Breast epithelium (tissue), 4 donors: ENCODE data around the gene SLC12A7. TPM values are rescaled to one million over a fixed set of nuclear protein-coding genes. Genes with fewer than 3 reads are reported as not detected.

Experiments used
- DNase-seq, 2 donors: peaks; one replicate each; pipeline ENCODE4 v3.0.0-alpha.2; 2019; ENCODE audit warnings: low spot score in 2 of 2
- H3K27ac ChIP-seq, 2 donors: fragments of 200-600 bp; sonication (generic) in 1 of 2; one replicate each; pipeline ENCODE4 v1.5.1; 2016 to 2019; ENCODE audit warnings: mild to moderate bottlenecking in 1 of 2
- H3K27me3 ChIP-seq, 2 donors: fragments of 200-600 bp; sonication (generic) in 1 of 2; one replicate each; pipeline versions ENCODE4 v1.5.1 to v1.6.0; 2017 to 2019; ENCODE audit warnings: control low read depth in 1 of 2, mild to moderate bottlenecking in 1 of 2
- H3K36me3 ChIP-seq: fragments of 200-600 bp; one replicate; pipeline ENCODE4 v1.5.1; 2019
- H3K4me1 ChIP-seq, 2 donors: fragments of 200-600 bp; sonication (generic); one replicate each; pipeline ENCODE4 v1.5.1; 2016 to 2019; ENCODE audit warnings: control low read depth in 1 of 2
- H3K4me3 ChIP-seq, 3 donors: fragments of 200-600 bp; sonication (generic); 1 replicate in 2 of 3; 2 replicates in 1 of 3; pipeline ENCODE4 v1.5.1; 2016 to 2019; ENCODE audit warnings: mild to moderate bottlenecking in 3 of 3, moderate library complexity in 2 of 3
- H3K9me3 ChIP-seq, 2 donors: fragments of 200-600 bp; sonication (generic) in 1 of 2; one replicate each; pipeline ENCODE4 v1.5.1; 2016 to 2019; ENCODE audit warnings: control low read depth in 1 of 2
- POLR2A ChIP-seq: fragments of 450-650 bp; IDR thresholded peaks from one replicate; pipeline ENCODE4 v1.6.1; 2016; ENCODE audit warnings: antibody characterized with exemption, mild to moderate bottlenecking, moderate library complexity
- POLR2AphosphoS5 ChIP-seq, 3 donors: sonication (generic); formaldehyde crosslinking; IDR thresholded peaks; one replicate each; pipeline ENCODE4 v1.6.1; 2017; ENCODE audit warnings: antibody characterized with exemption in 3 of 3
- intact Hi-C: fragments of 100-400 bp; cut with DNase I; formaldehyde crosslinking; loops from one replicate; pipeline ENCODE4 v1.15.1; 2023; ENCODE audit warnings: low total_unique reads
- total RNA-seq, 3 donors: library from RNA; depleted of rRNA; stranded (reverse); fragments of >200 nt; gene quantifications; one replicate each; pipeline ENCODE4 v1.1.0, GENCODE V29; 2016
- TF ChIP-seq, protein P1 (sequence below), 3 donors: fragments of 450-650 bp; IDR thresholded peaks; one replicate each; pipeline ENCODE4 v1.5.1; 2016 to 2017; ENCODE audit warnings: antibody characterized with exemption in 3 of 3, mild to moderate bottlenecking in 3 of 3, moderate library complexity in 3 of 3

The SLC12A7 gene
- total RNA-seq, 3 donors from 2014 or later: 21.4 to 31.5 (median 25.0) TPM

DNA sequence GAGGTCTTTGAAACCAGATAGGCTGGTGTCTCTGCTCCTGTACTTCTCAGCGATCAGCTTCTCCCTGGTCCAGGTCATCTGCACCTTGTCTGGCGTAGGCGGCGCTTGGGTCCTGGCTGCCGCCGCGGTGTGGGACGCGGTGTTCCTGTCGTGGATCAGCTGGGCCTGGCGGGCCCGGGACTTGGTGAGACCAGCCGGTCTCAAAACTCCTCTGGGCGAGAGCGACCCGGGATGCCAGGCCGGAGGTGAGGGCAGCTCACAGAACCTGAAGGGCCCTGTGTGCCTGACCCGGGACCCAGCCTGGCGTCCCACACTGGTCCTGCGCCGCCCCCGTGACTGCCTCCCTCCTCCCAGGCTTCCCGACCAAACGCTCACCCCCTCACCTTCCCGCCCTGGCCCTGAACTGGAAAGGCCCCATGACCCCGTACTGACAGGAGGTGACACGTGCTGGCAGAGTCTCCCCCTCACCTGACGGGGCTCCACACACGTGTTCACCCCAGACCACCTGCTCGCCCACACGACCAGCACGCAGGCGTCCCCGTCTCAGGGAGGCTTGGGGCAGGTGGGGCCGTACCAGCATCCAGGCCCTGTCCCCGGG lies 54.3 kb downstream of the SLC12A7 start:
- H3K36me3 ChIP-seq: no peaks in the 10 kb centered on the region

DNA sequence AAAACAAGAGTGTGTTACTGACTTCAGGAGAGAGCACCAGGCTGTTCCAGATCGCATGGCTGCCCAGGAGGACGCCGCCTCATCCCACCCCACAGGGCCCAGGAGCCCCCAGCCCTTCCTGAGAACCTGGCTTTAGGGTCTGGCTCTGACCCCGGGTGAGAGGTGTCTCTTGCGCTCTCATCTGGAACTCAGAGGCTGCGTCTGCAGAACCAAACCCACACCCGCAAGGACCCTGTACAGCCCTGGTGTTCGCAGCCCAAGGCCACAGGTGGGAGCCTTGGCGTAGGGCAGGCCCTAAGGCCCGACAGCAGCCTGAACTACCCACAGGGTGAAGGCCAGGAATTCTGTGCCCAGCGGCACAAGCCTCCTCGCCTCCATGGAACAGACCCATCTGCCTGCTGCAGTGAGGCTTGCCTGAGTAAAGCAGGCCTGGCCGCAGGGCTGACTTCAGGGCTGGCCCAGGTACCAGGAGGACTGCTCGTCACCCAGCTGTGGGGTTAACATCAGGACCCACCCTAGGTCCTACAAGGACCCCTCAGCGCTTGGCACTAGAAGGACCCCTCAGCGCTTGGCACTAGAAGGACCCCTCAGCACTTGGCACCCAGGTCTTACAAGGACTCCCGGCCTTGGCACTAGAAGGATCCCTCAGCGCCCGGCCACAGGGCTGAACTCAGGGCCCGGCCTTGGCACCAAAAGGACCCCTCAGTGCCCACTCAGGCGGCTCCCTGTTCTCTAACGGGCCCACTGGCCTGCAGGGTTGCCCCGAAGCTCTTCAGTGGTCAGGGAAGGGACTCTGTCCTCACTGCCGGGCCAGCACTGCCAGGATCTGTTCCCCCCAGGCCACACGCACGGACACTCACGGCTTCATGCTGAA lies 55.0 kb downstream of the SLC12A7 start:
- Histone ChIP-seq H3K9me3 (no peaks in the 10 kb centered on the region), H3K27me3 (no peaks in the 10 kb centered on the region), H3K4me1 (no peaks in the 10 kb centered on the region), H3K4me3 (no peak overlapping the region), H3K27ac (no peak overlapping the region), H3K36me3 (no peaks in the 10 kb centered on the region)
- no peak for TF ChIP-seq POLR2A
- TF ChIP-seq, protein P1, sequence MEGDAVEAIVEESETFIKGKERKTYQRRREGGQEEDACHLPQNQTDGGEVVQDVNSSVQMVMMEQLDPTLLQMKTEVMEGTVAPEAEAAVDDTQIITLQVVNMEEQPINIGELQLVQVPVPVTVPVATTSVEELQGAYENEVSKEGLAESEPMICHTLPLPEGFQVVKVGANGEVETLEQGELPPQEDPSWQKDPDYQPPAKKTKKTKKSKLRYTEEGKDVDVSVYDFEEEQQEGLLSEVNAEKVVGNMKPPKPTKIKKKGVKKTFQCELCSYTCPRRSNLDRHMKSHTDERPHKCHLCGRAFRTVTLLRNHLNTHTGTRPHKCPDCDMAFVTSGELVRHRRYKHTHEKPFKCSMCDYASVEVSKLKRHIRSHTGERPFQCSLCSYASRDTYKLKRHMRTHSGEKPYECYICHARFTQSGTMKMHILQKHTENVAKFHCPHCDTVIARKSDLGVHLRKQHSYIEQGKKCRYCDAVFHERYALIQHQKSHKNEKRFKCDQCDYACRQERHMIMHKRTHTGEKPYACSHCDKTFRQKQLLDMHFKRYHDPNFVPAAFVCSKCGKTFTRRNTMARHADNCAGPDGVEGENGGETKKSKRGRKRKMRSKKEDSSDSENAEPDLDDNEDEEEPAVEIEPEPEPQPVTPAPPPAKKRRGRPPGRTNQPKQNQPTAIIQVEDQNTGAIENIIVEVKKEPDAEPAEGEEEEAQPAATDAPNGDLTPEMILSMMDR (IDR thresholded peaks at IDR 0.05): no peak
- no peak for TF ChIP-seq POLR2AphosphoS5 (IDR thresholded peaks at IDR 0.05)
- intact Hi-C loops: no loop called here
- no peak for DNase-seq

More for the DNA sequence above, 54.3 kb downstream of the SLC12A7 start:
- no peaks in the 10 kb centered on the region for H3K27me3 ChIP-seq
- intact Hi-C loops: no loop called here
- H3K9me3 ChIP-seq: no peaks in the 10 kb centered on the region
- H3K27ac ChIP-seq: no peak overlapping the region
- TF ChIP-seq POLR2AphosphoS5 (IDR thresholded peaks at IDR 0.05): no peak
- TF ChIP-seq, protein P1 (IDR thresholded peaks at IDR 0.05): no peak
- TF ChIP-seq POLR2A: no peak
- H3K4me1 ChIP-seq: no peaks in the 10 kb centered on the region
- H3K4me3 ChIP-seq: no peak overlapping the region
- no peak for DNase-seq

DNA sequence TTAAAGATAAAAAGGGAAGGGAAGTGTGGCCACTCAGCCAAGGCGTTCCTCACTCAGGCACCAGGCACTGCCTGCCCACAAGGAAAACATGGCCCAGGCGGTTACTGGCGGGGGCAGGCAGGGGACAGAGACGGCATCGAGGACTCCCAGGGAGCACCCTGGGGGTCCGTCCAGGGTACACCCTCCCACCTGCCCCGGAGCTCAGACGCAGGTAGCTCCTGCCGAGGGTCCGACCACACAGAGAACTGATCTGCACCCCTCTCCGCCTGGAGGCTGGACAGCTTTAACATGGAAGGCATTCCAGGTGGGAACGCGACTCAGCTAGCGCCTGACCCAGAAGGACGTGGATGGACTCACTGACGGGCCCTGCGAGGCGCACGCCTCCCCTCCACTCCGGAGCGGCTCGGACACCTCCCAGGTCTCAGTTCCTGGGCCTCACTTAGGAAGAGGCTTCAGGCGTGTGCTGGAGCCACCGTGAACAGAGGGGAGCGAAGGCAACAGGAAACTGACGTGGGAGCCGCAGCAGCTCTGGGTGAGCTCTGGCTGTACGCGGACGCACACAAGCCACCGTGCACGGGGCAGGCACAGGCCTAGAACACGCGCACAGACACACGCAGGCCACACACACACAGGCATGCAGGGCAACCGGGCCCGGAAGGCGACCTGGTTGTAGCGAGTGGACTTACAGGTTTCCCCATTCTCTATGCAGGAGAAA lies 55.8 kb downstream of the SLC12A7 start:
- no peak for DNase-seq
- H3K27ac ChIP-seq: no peak overlapping the region
- H3K4me1 ChIP-seq: no peaks in the 10 kb centered on the region
- H3K4me3 ChIP-seq: no peak overlapping the region
- no peaks in the 10 kb centered on the region for H3K36me3 ChIP-seq
- H3K27me3 ChIP-seq: no peaks in the 10 kb centered on the region
- H3K9me3 ChIP-seq: no peaks in the 10 kb centered on the region
- no peak for TF ChIP-seq POLR2AphosphoS5 (IDR thresholded peaks at IDR 0.05)
- TF ChIP-seq POLR2A: no peak
- TF ChIP-seq, protein P1 (IDR thresholded peaks at IDR 0.05): no peak
- intact Hi-C loops: no loop called here

DNA sequence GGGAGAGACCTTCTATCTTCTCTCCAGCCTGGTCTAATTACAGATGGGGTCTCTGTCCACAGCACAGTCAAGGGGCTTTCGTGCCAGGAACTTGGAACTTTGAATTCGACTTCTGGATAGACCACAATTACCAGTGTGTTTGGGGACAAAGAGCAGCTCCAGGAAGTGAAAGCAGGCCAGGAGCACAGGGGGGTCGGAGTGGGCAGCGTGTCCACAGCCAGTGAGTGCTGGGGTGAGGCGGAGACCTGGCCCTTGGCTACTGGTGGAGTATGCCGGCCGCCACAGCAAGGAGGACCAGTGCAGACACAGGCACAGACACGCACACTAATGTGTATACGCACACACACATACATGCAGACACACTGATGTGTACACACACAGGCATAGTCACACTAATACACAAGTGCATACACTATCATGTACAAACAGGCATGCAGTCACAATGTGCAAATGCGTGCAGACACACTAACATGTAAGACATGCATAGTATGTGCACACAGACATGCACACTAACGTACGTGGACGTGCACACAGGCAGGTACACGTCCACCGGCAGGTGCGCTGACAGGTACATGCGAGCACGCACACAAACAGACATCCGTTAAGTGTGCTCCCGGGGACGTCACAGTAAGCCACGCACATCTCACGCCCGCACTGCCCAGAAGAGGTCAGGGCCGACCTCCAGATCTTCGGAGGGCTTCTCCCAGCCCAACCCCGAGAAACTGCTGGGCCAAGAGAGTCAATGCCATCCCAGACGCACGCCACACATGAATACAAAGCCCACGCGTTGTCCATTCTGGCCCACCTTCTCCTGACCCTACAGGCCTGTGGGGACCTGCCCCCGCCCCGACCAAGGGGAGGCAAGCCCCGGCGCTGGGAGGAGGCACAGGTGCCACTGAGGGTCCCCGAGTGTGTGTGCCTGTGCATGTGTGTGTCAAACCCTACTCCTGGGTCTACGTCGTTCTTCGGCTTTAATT lies 56.8 kb downstream of the SLC12A7 start:
- no peak overlapping the region for H3K4me3 ChIP-seq
- no peaks in the 10 kb centered on the region for H3K4me1 ChIP-seq
- DNase-seq: no peak
- TF ChIP-seq POLR2AphosphoS5 (IDR thresholded peaks at IDR 0.05): no peak
- no peaks in the 10 kb centered on the region for H3K36me3 ChIP-seq
- no peaks in the 10 kb centered on the region for H3K9me3 ChIP-seq
- intact Hi-C loops: no loop called here
- H3K27ac ChIP-seq: no peak overlapping the region
- H3K27me3 ChIP-seq: no peaks in the 10 kb centered on the region
